Measurements from ENCODE around the gene WDR5.

WDR5 gene

GRCh38 chr9:134132208-134132870 lies 3.5 kb upstream of the WDR5 start:
- Histone ChIP-seq H3K27ac (ENCODE audit: low read length) (no peak overlapping the region), H3K4me3 (ENCODE audit: low read length in 2 of 2) (no peak overlapping the region), H3K9me3 (ENCODE audit: control insufficient read depth in 2 of 2, low read length in 2 of 2) (no peaks in the 10 kb centered on the region), H3K36me3 (ENCODE audit: control insufficient read depth in 2 of 2, insufficient read depth in 2 of 2, low read length in 2 of 2) (no peaks in the 10 kb centered on the region), H3K9ac (ENCODE audit: low read length in 2 of 2) (no peak overlapping the region), H3K4me1 (ENCODE audit: control insufficient read depth, insufficient read depth, low read length) (peaks cover 26% of the 10 kb centered on the region), H3K27me3 (ENCODE audit: control insufficient read depth in 1 of 2, insufficient read depth in 2 of 2, low read length in 2 of 2) (no peaks in the 10 kb centered on the region)

GRCh38 chr9:134134949-134135342 lies 936 bp upstream of the WDR5 start:
- Histone ChIP-seq H3K4me3 (ENCODE audit: low read length in 2 of 2) (peak overlapping the region; percentile 82 to 91), H3K9ac (ENCODE audit: low read length in 2 of 2) (peak overlapping the region; percentile 91 to 93), H3K4me1 (ENCODE audit: control insufficient read depth, insufficient read depth, low read length) (peaks cover 47% of the 10 kb centered on the region), H3K9me3 (ENCODE audit: control insufficient read depth in 2 of 2, low read length in 2 of 2) (no peaks in the 10 kb centered on the region), H3K27me3 (ENCODE audit: control insufficient read depth in 1 of 2, insufficient read depth in 2 of 2, low read length in 2 of 2) (no peaks in the 10 kb centered on the region), H3K36me3 (ENCODE audit: control insufficient read depth in 2 of 2, insufficient read depth in 2 of 2, low read length in 2 of 2) (peaks cover 0 to under 1% of the 10 kb centered on the region in 2 donors), H3K27ac (ENCODE audit: low read length) (peak overlapping the region; percentile 88)

- H3K36me3 ChIP-seq (ENCODE audit: control insufficient read depth in 2 of 2, insufficient read depth in 2 of 2, low read length in 2 of 2) = peaks cover 6 to 12% of the 10 kb centered on the region in 2 donors
- peak overlapping the region; percentile 11 for H3K27ac ChIP-seq (ENCODE audit: low read length)
- no peaks in the 10 kb centered on the region for H3K9me3 ChIP-seq (ENCODE audit: control insufficient read depth in 2 of 2, low read length in 2 of 2)
- peak overlapping the region; percentile 64 to 77 for H3K9ac ChIP-seq (ENCODE audit: low read length in 2 of 2)
- H3K4me3 ChIP-seq (ENCODE audit: low read length in 2 of 2) = peak overlapping the region; percentile 85 to 90
- H3K4me1 ChIP-seq (ENCODE audit: control insufficient read depth, insufficient read depth, low read length) = peaks cover 40% of the 10 kb centered on the region
- H3K27me3 ChIP-seq (ENCODE audit: control insufficient read depth in 1 of 2, insufficient read depth in 2 of 2, low read length in 2 of 2) = no peaks in the 10 kb centered on the region
Measured at GRCh38 chr9:134136118-134136995, 475 bp downstream of the WDR5 start.

GRCh38 chr9:134136996-134137299 lies 1.1 kb downstream of the WDR5 start:
- Histone ChIP-seq H3K36me3 (ENCODE audit: control insufficient read depth in 2 of 2, insufficient read depth in 2 of 2, low read length in 2 of 2) (peaks cover 6 to 16% of the 10 kb centered on the region in 2 donors), H3K4me1 (ENCODE audit: control insufficient read depth, insufficient read depth, low read length) (peaks cover 37% of the 10 kb centered on the region), H3K27ac (ENCODE audit: low read length) (no peak overlapping the region), H3K9ac (ENCODE audit: low read length in 2 of 2) (peak overlapping the region; percentile 64 to 77), H3K4me3 (ENCODE audit: low read length in 2 of 2) (peak overlapping the region; percentile 85 to 90), H3K27me3 (ENCODE audit: control insufficient read depth in 1 of 2, insufficient read depth in 2 of 2, low read length in 2 of 2) (no peaks in the 10 kb centered on the region), H3K9me3 (ENCODE audit: control insufficient read depth in 2 of 2, low read length in 2 of 2) (no peaks in the 10 kb centered on the region)

GRCh38 chr9:134138292-134138691 lies 2.4 kb downstream of the WDR5 start:
- H3K36me3 ChIP-seq (ENCODE audit: control insufficient read depth in 2 of 2, insufficient read depth in 2 of 2, low read length in 2 of 2) = peaks cover 13 to 24% of the 10 kb centered on the region in 2 donors
- no peaks in the 10 kb centered on the region for H3K9me3 ChIP-seq (ENCODE audit: control insufficient read depth in 2 of 2, low read length in 2 of 2)
- peaks cover 37% of the 10 kb centered on the region for H3K4me1 ChIP-seq (ENCODE audit: control insufficient read depth, insufficient read depth, low read length)
- H3K27me3 ChIP-seq (ENCODE audit: control insufficient read depth in 1 of 2, insufficient read depth in 2 of 2, low read length in 2 of 2) = no peaks in the 10 kb centered on the region
- no peak overlapping the region for H3K27ac ChIP-seq (ENCODE audit: low read length)
- peak overlapping the region in 1 of 2 donors; percentile 21 for H3K9ac ChIP-seq (ENCODE audit: low read length in 2 of 2)
- H3K4me3 ChIP-seq (ENCODE audit: low read length in 2 of 2) = peak overlapping the region in 1 of 2 donors; percentile 35

GRCh38 chr9:134139081-134139480 lies 3.2 kb downstream of the WDR5 start:
- H3K4me3 ChIP-seq (ENCODE audit: low read length in 2 of 2) = peak overlapping the region in 1 of 2 donors; percentile 44
- peaks cover 37% of the 10 kb centered on the region for H3K4me1 ChIP-seq (ENCODE audit: control insufficient read depth, insufficient read depth, low read length)
- peaks cover 16 to 25% of the 10 kb centered on the region in 2 donors for H3K36me3 ChIP-seq (ENCODE audit: control insufficient read depth in 2 of 2, insufficient read depth in 2 of 2, low read length in 2 of 2)
- H3K27me3 ChIP-seq (ENCODE audit: control insufficient read depth in 1 of 2, insufficient read depth in 2 of 2, low read length in 2 of 2) = no peaks in the 10 kb centered on the region
- peak overlapping the region in 1 of 2 donors; percentile 21 for H3K9ac ChIP-seq (ENCODE audit: low read length in 2 of 2)
- no peak overlapping the region for H3K27ac ChIP-seq (ENCODE audit: low read length)
- no peaks in the 10 kb centered on the region for H3K9me3 ChIP-seq (ENCODE audit: control insufficient read depth in 2 of 2, low read length in 2 of 2)

- H3K36me3 ChIP-seq (ENCODE audit: control insufficient read depth in 2 of 2, insufficient read depth in 2 of 2, low read length in 2 of 2) = peaks cover 33 to 37% of the 10 kb centered on the region in 2 donors
- H3K4me3 ChIP-seq (ENCODE audit: low read length in 2 of 2) = no peak overlapping the region
Measured at GRCh38 chr9:134141906-134142305, 6.0 kb downstream of the WDR5 start.

GRCh38 chr9:134144801-134145200 lies 8.9 kb downstream of the WDR5 start:
- H3K4me1 ChIP-seq (ENCODE audit: control insufficient read depth, insufficient read depth, low read length) = no peaks in the 10 kb centered on the region
- no peaks in the 10 kb centered on the region for H3K9me3 ChIP-seq (ENCODE audit: control insufficient read depth in 2 of 2, low read length in 2 of 2)
- H3K36me3 ChIP-seq (ENCODE audit: control insufficient read depth in 2 of 2, insufficient read depth in 2 of 2, low read length in 2 of 2) = peaks cover 48 to 60% of the 10 kb centered on the region in 2 donors
- no peaks in the 10 kb centered on the region for H3K27me3 ChIP-seq (ENCODE audit: control insufficient read depth in 1 of 2, insufficient read depth in 2 of 2, low read length in 2 of 2)
- no peak overlapping the region for H3K9ac ChIP-seq (ENCODE audit: low read length in 2 of 2)
- H3K27ac ChIP-seq (ENCODE audit: low read length) = no peak overlapping the region
- H3K4me3 ChIP-seq (ENCODE audit: low read length in 2 of 2) = no peak overlapping the region

More at GRCh38 chr9:134141906-134142305, 6.0 kb downstream of the WDR5 start:
- Histone ChIP-seq H3K9me3 (ENCODE audit: control insufficient read depth in 2 of 2, low read length in 2 of 2) (no peaks in the 10 kb centered on the region), H3K4me1 (ENCODE audit: control insufficient read depth, insufficient read depth, low read length) (peaks cover 25% of the 10 kb centered on the region), H3K27ac (ENCODE audit: low read length) (no peak overlapping the region), H3K9ac (ENCODE audit: low read length in 2 of 2) (no peak overlapping the region), H3K27me3 (ENCODE audit: control insufficient read depth in 1 of 2, insufficient read depth in 2 of 2, low read length in 2 of 2) (no peaks in the 10 kb centered on the region)

GRCh38 chr9:134145262-134145661 lies 9.4 kb downstream of the WDR5 start:
- H3K4me1 ChIP-seq (ENCODE audit: control insufficient read depth, insufficient read depth, low read length) = no peaks in the 10 kb centered on the region
- no peaks in the 10 kb centered on the region for H3K9me3 ChIP-seq (ENCODE audit: control insufficient read depth in 2 of 2, low read length in 2 of 2)
- H3K9ac ChIP-seq (ENCODE audit: low read length in 2 of 2) = no peak overlapping the region
- H3K36me3 ChIP-seq (ENCODE audit: control insufficient read depth in 2 of 2, insufficient read depth in 2 of 2, low read length in 2 of 2) = peaks cover 50 to 61% of the 10 kb centered on the region in 2 donors
- no peaks in the 10 kb centered on the region for H3K27me3 ChIP-seq (ENCODE audit: control insufficient read depth in 1 of 2, insufficient read depth in 2 of 2, low read length in 2 of 2)
- H3K27ac ChIP-seq (ENCODE audit: low read length) = no peak overlapping the region
- no peak overlapping the region for H3K4me3 ChIP-seq (ENCODE audit: low read length in 2 of 2)

GRCh38 chr9:134146774-134147493 lies 11.1 kb downstream of the WDR5 start:
- Histone ChIP-seq H3K27ac (ENCODE audit: low read length) (no peak overlapping the region), H3K36me3 (ENCODE audit: control insufficient read depth in 2 of 2, insufficient read depth in 2 of 2, low read length in 2 of 2) (peaks cover 49 to 56% of the 10 kb centered on the region in 2 donors), H3K9me3 (ENCODE audit: control insufficient read depth in 2 of 2, low read length in 2 of 2) (no peaks in the 10 kb centered on the region), H3K9ac (ENCODE audit: low read length in 2 of 2) (no peak overlapping the region), H3K4me1 (ENCODE audit: control insufficient read depth, insufficient read depth, low read length) (no peaks in the 10 kb centered on the region), H3K27me3 (ENCODE audit: control insufficient read depth in 1 of 2, insufficient read depth in 2 of 2, low read length in 2 of 2) (no peaks in the 10 kb centered on the region), H3K4me3 (ENCODE audit: low read length in 2 of 2) (no peak overlapping the region)

All from stomach smooth muscle (tissue), 2 donors.